Thyroid gland (tissue), 4 donors: ENCODE data around the gene NIM1K.

Experiments
- POLR2A ChIP-seq, 2 donors: fragments of 450-650 bp; IDR thresholded peaks; one replicate each; pipeline ENCODE4 v1.6.1; 2017; ENCODE audit warnings: antibody characterized with exemption in 2 of 2, mild to moderate bottlenecking in 2 of 2, moderate library complexity in 1 of 2
- TF ChIP-seq, protein P1 (sequence below), 6 experiments: fragments of 200-600 bp in 3 of 6; fragments of 450-650 bp in 3 of 6; sonication (generic) in 3 of 6; IDR thresholded peaks; one replicate each; pipeline ENCODE4 v1.5.1; 2016 to 2019; ENCODE audit warnings: antibody characterized with exemption in 6 of 6, mild to moderate bottlenecking in 2 of 6, inconsistent platforms in 1 of 6, moderate library complexity in 1 of 6

DNA sequence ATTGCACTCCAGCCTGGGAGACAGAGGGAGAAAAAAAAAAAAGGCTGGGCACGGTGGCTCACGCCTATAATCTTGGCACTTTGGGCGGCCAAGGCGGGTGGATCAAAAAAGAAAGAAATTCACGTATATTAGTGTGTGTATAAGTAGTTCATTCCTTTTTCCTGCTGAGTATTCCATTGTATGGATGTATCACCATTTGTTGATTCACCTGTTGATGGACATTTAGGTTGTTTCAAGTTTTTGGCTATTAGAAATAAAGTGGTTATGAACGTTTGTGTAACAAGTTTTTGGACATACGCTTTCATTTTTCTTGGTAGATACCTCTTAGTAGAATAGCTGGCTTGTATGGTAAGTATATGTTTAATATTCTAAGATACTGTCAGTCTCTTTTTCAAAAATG is 42.8 kb upstream of the NIM1K start:
- TF ChIP-seq, protein P1, sequence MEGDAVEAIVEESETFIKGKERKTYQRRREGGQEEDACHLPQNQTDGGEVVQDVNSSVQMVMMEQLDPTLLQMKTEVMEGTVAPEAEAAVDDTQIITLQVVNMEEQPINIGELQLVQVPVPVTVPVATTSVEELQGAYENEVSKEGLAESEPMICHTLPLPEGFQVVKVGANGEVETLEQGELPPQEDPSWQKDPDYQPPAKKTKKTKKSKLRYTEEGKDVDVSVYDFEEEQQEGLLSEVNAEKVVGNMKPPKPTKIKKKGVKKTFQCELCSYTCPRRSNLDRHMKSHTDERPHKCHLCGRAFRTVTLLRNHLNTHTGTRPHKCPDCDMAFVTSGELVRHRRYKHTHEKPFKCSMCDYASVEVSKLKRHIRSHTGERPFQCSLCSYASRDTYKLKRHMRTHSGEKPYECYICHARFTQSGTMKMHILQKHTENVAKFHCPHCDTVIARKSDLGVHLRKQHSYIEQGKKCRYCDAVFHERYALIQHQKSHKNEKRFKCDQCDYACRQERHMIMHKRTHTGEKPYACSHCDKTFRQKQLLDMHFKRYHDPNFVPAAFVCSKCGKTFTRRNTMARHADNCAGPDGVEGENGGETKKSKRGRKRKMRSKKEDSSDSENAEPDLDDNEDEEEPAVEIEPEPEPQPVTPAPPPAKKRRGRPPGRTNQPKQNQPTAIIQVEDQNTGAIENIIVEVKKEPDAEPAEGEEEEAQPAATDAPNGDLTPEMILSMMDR (IDR thresholded peaks at IDR 0.05): no peak
- no peak for TF ChIP-seq POLR2A (IDR thresholded peaks at IDR 0.05)
